Effector CD4-positive, alpha-beta T cell (primary cell): ENCODE results near the gene BRINP2.

Experiments used
- DNase-seq: peaks from one replicate; pipeline ENCODE4 v3.0.0-alpha.2; 2020

BRINP2 gene

DNA sequence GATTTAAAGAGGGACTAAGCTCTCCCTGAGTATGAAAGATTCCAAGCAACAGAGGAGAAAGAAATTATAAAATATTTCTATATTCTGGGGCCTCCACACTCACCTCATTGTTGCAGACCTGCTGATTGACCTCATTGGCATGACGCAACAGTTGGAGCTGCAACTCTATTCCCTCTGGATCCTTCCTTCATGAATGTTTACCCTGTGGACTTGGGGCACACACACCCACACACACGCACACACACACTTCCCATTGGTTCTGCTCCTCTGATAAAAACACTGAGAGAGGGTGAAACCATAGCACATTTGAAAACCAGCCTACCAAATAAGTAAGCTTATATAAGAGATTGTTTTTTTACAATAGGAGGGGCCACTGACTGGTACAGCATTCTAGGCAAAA, 159.1 kb downstream of the BRINP2 start:
- no peak for DNase-seq
